Measurements from ENCODE around the gene GET4. TPM values are rescaled to one million over a fixed set of nuclear protein-coding genes. Genes with fewer than 3 reads are reported as not detected.

GET4 gene
- polyA plus RNA-seq, 2 donors, result 43.2 to 44.5 TPM

GRCh38 chr7:909358-910329 is 33.3 kb downstream of the GET4 start:
- H3K27ac ChIP-seq (ENCODE audit: low read depth in 2 of 2, low read length in 1 of 2), result peak overlapping the region in 1 of 2 donors; percentile 17
- H3K4me1 ChIP-seq (ENCODE audit: control insufficient read depth in 2 of 2, insufficient read depth in 2 of 2, low read length in 1 of 2), result peaks cover 4 to 13% of the 10 kb centered on the region in 2 donors
- no peaks in the 10 kb centered on the region for H3K9me3 ChIP-seq (ENCODE audit: control insufficient read depth in 2 of 2, insufficient read depth in 1 of 2, low read depth in 1 of 2, low read length in 1 of 2)
- peak overlapping the region; percentile 7 to 30 for H3K4me3 ChIP-seq (ENCODE audit: low read depth in 1 of 2, low read length in 2 of 2)
- no peaks in the 10 kb centered on the region for H3K27me3 ChIP-seq (ENCODE audit: control insufficient read depth in 1 of 2, insufficient read depth in 2 of 2, low read length in 2 of 2)
- WGBS, 2 donors, result 31 to 51% methylated on average over 40 to 56 of the region's 58 CpGs
- peaks cover 0 to 3% of the 10 kb centered on the region in 2 donors for H3K36me3 ChIP-seq (ENCODE audit: control insufficient read depth in 2 of 2, insufficient read depth in 2 of 2, low read length in 1 of 2)

GRCh38 chr7:910441-910861 is 34.1 kb downstream of the GET4 start:
- Histone ChIP-seq H3K4me3 (ENCODE audit: low read depth in 1 of 2, low read length in 2 of 2) (no peak overlapping the region), H3K9me3 (ENCODE audit: control insufficient read depth in 2 of 2, insufficient read depth in 1 of 2, low read depth in 1 of 2, low read length in 1 of 2) (no peaks in the 10 kb centered on the region), H3K36me3 (ENCODE audit: control insufficient read depth in 2 of 2, insufficient read depth in 2 of 2, low read length in 1 of 2) (peaks cover 0 to 3% of the 10 kb centered on the region in 2 donors), H3K4me1 (ENCODE audit: control insufficient read depth in 2 of 2, insufficient read depth in 2 of 2, low read length in 1 of 2) (peaks cover 4 to 14% of the 10 kb centered on the region in 2 donors), H3K27ac (ENCODE audit: low read depth in 2 of 2, low read length in 1 of 2) (no peak overlapping the region), H3K27me3 (ENCODE audit: control insufficient read depth in 1 of 2, insufficient read depth in 2 of 2, low read length in 2 of 2) (no peaks in the 10 kb centered on the region)
- 85 to 87% methylated on average over 11 of the region's 11 CpGs for WGBS, 2 donors

- H3K9me3 ChIP-seq (ENCODE audit: control insufficient read depth in 2 of 2, insufficient read depth in 1 of 2, low read depth in 1 of 2, low read length in 1 of 2), result no peaks in the 10 kb centered on the region
- no peak overlapping the region for H3K4me3 ChIP-seq (ENCODE audit: low read depth in 1 of 2, low read length in 2 of 2)
- H3K4me1 ChIP-seq (ENCODE audit: control insufficient read depth in 2 of 2, insufficient read depth in 2 of 2, low read length in 1 of 2), result peaks cover 4 to 14% of the 10 kb centered on the region in 2 donors
- peaks cover 0 to 3% of the 10 kb centered on the region in 2 donors for H3K36me3 ChIP-seq (ENCODE audit: control insufficient read depth in 2 of 2, insufficient read depth in 2 of 2, low read length in 1 of 2)
- H3K27ac ChIP-seq (ENCODE audit: low read depth in 2 of 2, low read length in 1 of 2), result no peak overlapping the region
- WGBS, 2 donors, result 85 to 87% methylated on average over 19 of the region's 19 CpGs
- H3K27me3 ChIP-seq (ENCODE audit: control insufficient read depth in 1 of 2, insufficient read depth in 2 of 2, low read length in 2 of 2), result no peaks in the 10 kb centered on the region
Measured at GRCh38 chr7:910931-911431, 34.6 kb downstream of the GET4 start.

GRCh38 chr7:911791-912480 is 35.6 kb downstream of the GET4 start:
- Histone ChIP-seq H3K4me3 (ENCODE audit: low read depth in 1 of 2, low read length in 2 of 2) (no peak overlapping the region), H3K36me3 (ENCODE audit: control insufficient read depth in 2 of 2, insufficient read depth in 2 of 2, low read length in 1 of 2) (peaks cover 0 to under 1% of the 10 kb centered on the region in 2 donors), H3K9me3 (ENCODE audit: control insufficient read depth in 2 of 2, insufficient read depth in 1 of 2, low read depth in 1 of 2, low read length in 1 of 2) (no peaks in the 10 kb centered on the region), H3K27me3 (ENCODE audit: control insufficient read depth in 1 of 2, insufficient read depth in 2 of 2, low read length in 2 of 2) (no peaks in the 10 kb centered on the region), H3K27ac (ENCODE audit: low read depth in 2 of 2, low read length in 1 of 2) (no peak overlapping the region), H3K4me1 (ENCODE audit: control insufficient read depth in 2 of 2, insufficient read depth in 2 of 2, low read length in 1 of 2) (peaks cover 4 to 21% of the 10 kb centered on the region in 2 donors)
- WGBS, 2 donors, result 89 to 91% methylated on average over 35 to 41 of the region's 41 CpGs

- no peak overlapping the region for H3K4me3 ChIP-seq (ENCODE audit: low read depth in 1 of 2, low read length in 2 of 2)
- H3K27ac ChIP-seq (ENCODE audit: low read depth in 2 of 2, low read length in 1 of 2), result peak overlapping the region in 1 of 2 donors; percentile 17
- H3K9me3 ChIP-seq (ENCODE audit: control insufficient read depth in 2 of 2, insufficient read depth in 1 of 2, low read depth in 1 of 2, low read length in 1 of 2), result no peaks in the 10 kb centered on the region
- 49 to 56% methylated on average over 30 to 31 of the region's 31 CpGs for WGBS, 2 donors
- H3K36me3 ChIP-seq (ENCODE audit: control insufficient read depth in 2 of 2, insufficient read depth in 2 of 2, low read length in 1 of 2), result no peaks in the 10 kb centered on the region
- peaks cover 0 to 21% of the 10 kb centered on the region in 2 donors for H3K4me1 ChIP-seq (ENCODE audit: control insufficient read depth in 2 of 2, insufficient read depth in 2 of 2, low read length in 1 of 2)
- H3K27me3 ChIP-seq (ENCODE audit: control insufficient read depth in 1 of 2, insufficient read depth in 2 of 2, low read length in 2 of 2), result no peaks in the 10 kb centered on the region
Measured at GRCh38 chr7:913736-914520, 37.6 kb downstream of the GET4 start.

GRCh38 chr7:914521-915194 is 38.3 kb downstream of the GET4 start:
- Histone ChIP-seq H3K36me3 (ENCODE audit: control insufficient read depth in 2 of 2, insufficient read depth in 2 of 2, low read length in 1 of 2) (no peaks in the 10 kb centered on the region), H3K9me3 (ENCODE audit: control insufficient read depth in 2 of 2, insufficient read depth in 1 of 2, low read depth in 1 of 2, low read length in 1 of 2) (no peaks in the 10 kb centered on the region), H3K27ac (ENCODE audit: low read depth in 2 of 2, low read length in 1 of 2) (peak overlapping the region in 1 of 2 donors; percentile 17), H3K27me3 (ENCODE audit: control insufficient read depth in 1 of 2, insufficient read depth in 2 of 2, low read length in 2 of 2) (no peaks in the 10 kb centered on the region), H3K4me1 (ENCODE audit: control insufficient read depth in 2 of 2, insufficient read depth in 2 of 2, low read length in 1 of 2) (peaks cover 0 to 20% of the 10 kb centered on the region in 2 donors), H3K4me3 (ENCODE audit: low read depth in 1 of 2, low read length in 2 of 2) (no peak overlapping the region)
- 73 to 84% methylated on average over 15 to 16 of the region's 16 CpGs for WGBS, 2 donors

- H3K27ac ChIP-seq (ENCODE audit: low read depth in 2 of 2, low read length in 1 of 2), result no peak overlapping the region
- WGBS, 2 donors, result 80 to 83% methylated on average over 42 to 43 of the region's 43 CpGs
- no peak overlapping the region for H3K4me3 ChIP-seq (ENCODE audit: low read depth in 1 of 2, low read length in 2 of 2)
- H3K27me3 ChIP-seq (ENCODE audit: control insufficient read depth in 1 of 2, insufficient read depth in 2 of 2, low read length in 2 of 2), result no peaks in the 10 kb centered on the region
- no peaks in the 10 kb centered on the region for H3K9me3 ChIP-seq (ENCODE audit: control insufficient read depth in 2 of 2, insufficient read depth in 1 of 2, low read depth in 1 of 2, low read length in 1 of 2)
- no peaks in the 10 kb centered on the region for H3K36me3 ChIP-seq (ENCODE audit: control insufficient read depth in 2 of 2, insufficient read depth in 2 of 2, low read length in 1 of 2)
- peaks cover 0 to 17% of the 10 kb centered on the region in 2 donors for H3K4me1 ChIP-seq (ENCODE audit: control insufficient read depth in 2 of 2, insufficient read depth in 2 of 2, low read length in 1 of 2)
Measured at GRCh38 chr7:915291-916218, 39.2 kb downstream of the GET4 start.

GRCh38 chr7:916291-916941 is 40.1 kb downstream of the GET4 start:
- Histone ChIP-seq H3K36me3 (ENCODE audit: control insufficient read depth in 2 of 2, insufficient read depth in 2 of 2, low read length in 1 of 2) (no peaks in the 10 kb centered on the region), H3K27me3 (ENCODE audit: control insufficient read depth in 1 of 2, insufficient read depth in 2 of 2, low read length in 2 of 2) (no peaks in the 10 kb centered on the region), H3K4me3 (ENCODE audit: low read depth in 1 of 2, low read length in 2 of 2) (no peak overlapping the region), H3K4me1 (ENCODE audit: control insufficient read depth in 2 of 2, insufficient read depth in 2 of 2, low read length in 1 of 2) (peaks cover 0 to 17% of the 10 kb centered on the region in 2 donors), H3K27ac (ENCODE audit: low read depth in 2 of 2, low read length in 1 of 2) (no peak overlapping the region), H3K9me3 (ENCODE audit: control insufficient read depth in 2 of 2, insufficient read depth in 1 of 2, low read depth in 1 of 2, low read length in 1 of 2) (no peaks in the 10 kb centered on the region)
- 28 to 37% methylated on average over 17 of the region's 17 CpGs for WGBS, 2 donors

All from esophagus (tissue), 2 donors.